H9 (cell line): Measurements from ENCODE around the gene CAPN3. TPM values are rescaled to one million over a fixed set of nuclear protein-coding genes. Genes with fewer than 3 reads are reported as not detected.

Experiments used
- DNase-seq: peaks from one replicate; pipeline ENCODE4 v3.0.0-alpha.2; 2017
- H2AFZ ChIP-seq: one replicate; pipeline ENCODE4 v1.6.1; 2013; ENCODE audit warnings: mild to moderate bottlenecking, low read length, control low read depth, moderate library complexity
- H2AK5ac ChIP-seq: 2 replicates; pipeline ENCODE4 v1.6.1; 2013; ENCODE audit warnings: low read length, control low read depth, mixed read lengths; ENCODE audit not compliant: insufficient read length
- H2BK120ac ChIP-seq: one replicate; pipeline ENCODE4 v1.6.1; 2013; ENCODE audit warnings: low read depth, mild to moderate bottlenecking, low read length, control low read depth, inconsistent platforms; ENCODE audit not compliant: poor library complexity, severe bottlenecking
- H2BK12ac ChIP-seq: 2 replicates; pipeline ENCODE4 v1.6.1; 2013; ENCODE audit warnings: low read length, control low read depth, mixed read lengths, low read depth; ENCODE audit not compliant: insufficient read length
- H2BK15ac ChIP-seq: 2 replicates; pipeline ENCODE4 v1.6.1; 2013; ENCODE audit warnings: low read depth, low read length, control low read depth
- H2BK20ac ChIP-seq: one replicate; pipeline ENCODE4 v1.6.1; 2013; ENCODE audit warnings: low read depth, mild to moderate bottlenecking, low read length, control low read depth, inconsistent platforms; ENCODE audit not compliant: poor library complexity, severe bottlenecking
- H2BK5ac ChIP-seq: 2 replicates; pipeline ENCODE4 v1.6.1; 2013; ENCODE audit warnings: low read length, control low read depth, mixed read lengths; ENCODE audit not compliant: insufficient read length
- H3K14ac ChIP-seq: 2 replicates; pipeline ENCODE4 v1.6.1; 2013; ENCODE audit warnings: low read length, control low read depth; ENCODE audit not compliant: insufficient read depth
- H3K18ac ChIP-seq: 2 replicates; pipeline ENCODE4 v1.6.1; 2013; ENCODE audit warnings: low read depth, mild to moderate bottlenecking, mixed read lengths, low read length, control low read depth; ENCODE audit not compliant: insufficient read length
- H3K23ac ChIP-seq: 2 replicates; pipeline ENCODE4 v1.6.1; 2013; ENCODE audit warnings: low read length, control low read depth, mixed read lengths, low read depth; ENCODE audit not compliant: insufficient read length
- H3K23me2 ChIP-seq: 2 replicates; pipeline ENCODE4 v1.6.1; 2013; ENCODE audit warnings: low read depth, mild to moderate bottlenecking, mixed read lengths, low read length, control low read depth; ENCODE audit not compliant: insufficient read length, poor library complexity, severe bottlenecking
- H3K27ac ChIP-seq: 2 replicates; pipeline ENCODE4 v1.5.1; 2013; ENCODE audit warnings: low read length, control low read depth, mixed read lengths, low read depth; ENCODE audit not compliant: insufficient read length
- H3K27me3 ChIP-seq: 2 replicates; pipeline ENCODE4 v1.6.1; 2013; ENCODE audit warnings: low read length, control low read depth, inconsistent platforms; ENCODE audit not compliant: insufficient read depth
- H3K4ac ChIP-seq: 2 replicates; pipeline ENCODE4 v1.6.1; 2013; ENCODE audit warnings: low read depth, mild to moderate bottlenecking, control low read depth, inconsistent platforms, low read length, moderate library complexity
- H3K4me1 ChIP-seq: 2 replicates; pipeline ENCODE4 v1.6.1; 2013; ENCODE audit warnings: low read length, control low read depth, inconsistent platforms; ENCODE audit not compliant: insufficient read depth
- H3K4me2 ChIP-seq: 2 replicates; pipeline ENCODE4 v1.6.1; 2013; ENCODE audit warnings: low read length, control low read depth, mixed read lengths; ENCODE audit not compliant: insufficient read length, insufficient read depth
- H3K56ac ChIP-seq: 2 replicates; pipeline ENCODE4 v1.6.1; 2013; ENCODE audit warnings: low read depth, mild to moderate bottlenecking, mixed read lengths, low read length, control low read depth; ENCODE audit not compliant: insufficient read length
- H3K79me1 ChIP-seq: 2 replicates; pipeline ENCODE4 v1.6.1; 2013; ENCODE audit warnings: low read depth, mild to moderate bottlenecking, moderate library complexity, low read length, control low read depth, inconsistent platforms; ENCODE audit not compliant: insufficient read depth, poor library complexity, severe bottlenecking
- H3K79me2 ChIP-seq: 2 replicates; pipeline ENCODE4 v1.6.1; 2013; ENCODE audit warnings: low read length, control low read depth, inconsistent platforms; ENCODE audit not compliant: insufficient read depth
- H3K9ac ChIP-seq: 2 replicates; pipeline ENCODE4 v1.6.1; 2013; ENCODE audit warnings: low read length, control low read depth, mixed read lengths; ENCODE audit not compliant: insufficient read length; ENCODE audit errors: extremely low read depth
- H3K9me3 ChIP-seq: one replicate; pipeline ENCODE4 v1.6.1; 2013; ENCODE audit warnings: low read depth, low read length, inconsistent platforms; ENCODE audit not compliant: control insufficient read depth
- H3T11ph ChIP-seq: one replicate; pipeline ENCODE4 v1.6.1; 2013; ENCODE audit warnings: mild to moderate bottlenecking, low read length, control low read depth, inconsistent platforms
- H4K20me1 ChIP-seq: one replicate; pipeline ENCODE4 v1.6.1; 2013; ENCODE audit not compliant: control insufficient read depth, insufficient read length, insufficient read depth
- H4K5ac ChIP-seq: 2 replicates; pipeline ENCODE4 v1.6.1; 2013; ENCODE audit warnings: low read depth, mild to moderate bottlenecking, mixed read lengths, low read length, control low read depth; ENCODE audit not compliant: insufficient read length
- H4K8ac ChIP-seq: replicated peaks from 2 replicates; pipeline ENCODE4 v1.6.1; 2013; ENCODE audit warnings: low read length, control low read depth, mixed read lengths, low read depth; ENCODE audit not compliant: insufficient read length
- H4K91ac ChIP-seq: 2 replicates; pipeline ENCODE4 v1.6.1; 2013; ENCODE audit warnings: low read depth, mild to moderate bottlenecking, moderate library complexity, mixed read lengths, low read length, control low read depth; ENCODE audit not compliant: insufficient read length
- H3K27ac Mint-ChIP-seq, 3 experiments: 2 replicates in 2 of 3; 3 replicates in 1 of 3; pipeline ENCODE4 v1.8.0; 2020 to 2021; ENCODE audit warnings: mixed read lengths in 3 of 3, mild to moderate bottlenecking in 1 of 3, moderate library complexity in 1 of 3
- H3K27me3 Mint-ChIP-seq: 2 replicates; pipeline ENCODE4 v1.8.0; 2021; ENCODE audit warnings: low read depth, mild to moderate bottlenecking, moderate library complexity, mixed read lengths
- H3K36me3 Mint-ChIP-seq, 3 experiments: 2 replicates in 2 of 3; 3 replicates in 1 of 3; pipeline ENCODE4 v1.8.0; 2020 to 2021; ENCODE audit warnings: low read depth in 3 of 3, mixed read lengths in 3 of 3; ENCODE audit not compliant: insufficient read depth in 1 of 3
- H3K4me1 Mint-ChIP-seq, 2 experiments: 2 replicates each; pipeline ENCODE4 v1.8.0; 2020; ENCODE audit warnings: mixed read lengths in 2 of 2
- H3K4me3 Mint-ChIP-seq, 2 experiments: 2 replicates in 1 of 2; 3 replicates in 1 of 2; pipeline ENCODE4 v1.8.0; 2020 to 2021; ENCODE audit warnings: mild to moderate bottlenecking in 2 of 2, mixed read lengths in 2 of 2, moderate library complexity in 1 of 2
- H3K9me3 Mint-ChIP-seq, 2 experiments: 2 replicates in 1 of 2; 3 replicates in 1 of 2; pipeline ENCODE4 v1.8.0; 2020; ENCODE audit warnings: mild to moderate bottlenecking in 2 of 2, mixed read lengths in 2 of 2, moderate library complexity in 1 of 2
- WGBS: extraction: QIAGEN DNeasy Blood & Tissue Kit; methylation state at CpG from one replicate; pipeline ENCODE4 v1.1.7; 2013; ENCODE audit warnings: missing lambda C conversion rate, low lambda C conversion rate, mixed read lengths; ENCODE audit not compliant: insufficient read length; ENCODE audit errors: extremely low coverage; 5-methylcytosine and 5-hydroxymethylcytosine counted together
- total RNA-seq: library from RNA; stranded (reverse); gene quantifications from 2 replicates; pipeline ENCODE4 v1.2.1, GENCODE V29; 2021
- TF ChIP-seq, protein P1 (sequence below): fragments of 200-600 bp; sonication (generic); conservative IDR thresholded peaks from 3 replicates; pipeline ENCODE4 v1.8.0; 2021; ENCODE audit warnings: antibody characterized with exemption, mild to moderate bottlenecking

Gene CAPN3
- total RNA-seq, 1 experiment from 2014 or later = 0.31 TPM

- no peaks in the 10 kb centered on the region for H3K23me2 ChIP-seq
- Mint-ChIP-seq H3K27me3 (no peaks in the 10 kb centered on the region; the same call in 1 of the 2 replicates), H3K4me3 (no peak overlapping the region), H3K36me3 (peaks cover 0 to 8% (median 0%) of the 10 kb centered on the region in 3 experiments; a peak in 2 of 7 replicates), H3K4me1 (no peaks in the 10 kb centered on the region), H3K9me3 (no peaks in the 10 kb centered on the region), H3K27ac (no peak overlapping the region)
- H3K9me3 ChIP-seq = no peaks in the 10 kb centered on the region
- H3K14ac ChIP-seq = no peak overlapping the region
- WGBS = no CpG with 5 or more reads among the region's 2 CpGs
- H2AFZ ChIP-seq = no peak overlapping the region
- no peak overlapping the region for H2BK15ac ChIP-seq
- H2BK5ac ChIP-seq = no peak overlapping the region
- H3T11ph ChIP-seq = no peak overlapping the region
- no peak overlapping the region for H3K9ac ChIP-seq
- H3K4me2 ChIP-seq = no peak overlapping the region
- no peak overlapping the region for H4K91ac ChIP-seq
- H3K4ac ChIP-seq = no peak overlapping the region
- TF ChIP-seq, protein P1, sequence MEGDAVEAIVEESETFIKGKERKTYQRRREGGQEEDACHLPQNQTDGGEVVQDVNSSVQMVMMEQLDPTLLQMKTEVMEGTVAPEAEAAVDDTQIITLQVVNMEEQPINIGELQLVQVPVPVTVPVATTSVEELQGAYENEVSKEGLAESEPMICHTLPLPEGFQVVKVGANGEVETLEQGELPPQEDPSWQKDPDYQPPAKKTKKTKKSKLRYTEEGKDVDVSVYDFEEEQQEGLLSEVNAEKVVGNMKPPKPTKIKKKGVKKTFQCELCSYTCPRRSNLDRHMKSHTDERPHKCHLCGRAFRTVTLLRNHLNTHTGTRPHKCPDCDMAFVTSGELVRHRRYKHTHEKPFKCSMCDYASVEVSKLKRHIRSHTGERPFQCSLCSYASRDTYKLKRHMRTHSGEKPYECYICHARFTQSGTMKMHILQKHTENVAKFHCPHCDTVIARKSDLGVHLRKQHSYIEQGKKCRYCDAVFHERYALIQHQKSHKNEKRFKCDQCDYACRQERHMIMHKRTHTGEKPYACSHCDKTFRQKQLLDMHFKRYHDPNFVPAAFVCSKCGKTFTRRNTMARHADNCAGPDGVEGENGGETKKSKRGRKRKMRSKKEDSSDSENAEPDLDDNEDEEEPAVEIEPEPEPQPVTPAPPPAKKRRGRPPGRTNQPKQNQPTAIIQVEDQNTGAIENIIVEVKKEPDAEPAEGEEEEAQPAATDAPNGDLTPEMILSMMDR = no peak
- H3K4me1 ChIP-seq = no peaks in the 10 kb centered on the region
- no peaks in the 10 kb centered on the region for H3K79me2 ChIP-seq
- no peaks in the 10 kb centered on the region for H3K27me3 ChIP-seq
- no peak overlapping the region for H2BK20ac ChIP-seq
- H3K18ac ChIP-seq = no peak overlapping the region
- no peak overlapping the region for H2AK5ac ChIP-seq
- no peak overlapping the region for H3K56ac ChIP-seq
- H2BK12ac ChIP-seq = no peak overlapping the region
- no peak for DNase-seq
- H3K27ac ChIP-seq = no peak overlapping the region
- H3K23ac ChIP-seq = no peak overlapping the region
- H2BK120ac ChIP-seq = no peak overlapping the region
- no peak overlapping the region for H4K8ac ChIP-seq
- no peaks in the 10 kb centered on the region for H3K79me1 ChIP-seq
- H4K20me1 ChIP-seq = no peaks in the 10 kb centered on the region
- no peak overlapping the region for H4K5ac ChIP-seq
Measured at GRCh38 chr15:42349186-42349585, 10.1 kb upstream of the CAPN3 start.
